HL-60/S4 treated with phorbol 12-myristate 13-acetate at 8.2 ng/mL for 4 days and 3 days (cell line): Measurements from ENCODE around the gene ELN.
"Not testable (repeated sequence)": the region's sequence is repeated elsewhere in the genome, so short reads cannot be mapped to it uniquely, and the experiment has no call there.

ENCODE experiments used
- in situ Hi-C: fragments of 300-500 bp; cut with MboI; formaldehyde crosslinking; loops from 2 replicates; pipeline ENCODE4 v1.15.0; 2022; ENCODE audit warnings: low sequenced_read_pairs

Gene ELN

DNA sequence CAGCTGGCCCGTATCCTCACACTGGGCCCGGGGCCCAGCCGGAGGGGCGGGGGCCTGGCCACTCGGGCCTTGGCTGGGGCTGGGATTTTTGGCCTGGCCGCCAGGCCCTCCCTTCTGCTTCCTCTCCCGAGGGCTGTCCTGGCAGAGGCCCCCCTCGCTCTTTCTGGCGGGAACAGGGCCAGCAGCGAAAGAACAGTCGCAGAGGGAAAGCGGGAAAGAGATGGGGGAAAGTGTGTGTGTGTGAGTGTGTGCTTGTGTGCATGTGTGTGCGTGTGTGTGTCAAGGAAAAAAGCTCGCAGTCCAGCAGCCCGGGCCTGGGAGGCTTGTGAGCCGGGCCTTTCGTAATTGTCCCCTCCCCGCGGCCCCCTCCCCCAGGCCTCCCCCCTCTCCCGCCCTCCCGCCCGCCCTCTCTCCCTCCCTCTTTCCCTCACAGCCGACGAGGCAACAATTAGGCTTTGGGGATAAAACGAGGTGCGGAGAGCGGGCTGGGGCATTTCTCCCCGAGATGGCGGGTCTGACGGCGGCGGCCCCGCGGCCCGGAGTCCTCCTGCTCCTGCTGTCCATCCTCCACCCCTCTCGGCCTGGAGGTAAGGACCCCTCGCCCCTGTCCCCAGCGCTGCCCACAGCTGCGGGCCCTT lies at the start of gene ELN:
Gene ELN (plus strand): TSS at position 491 of the 638 bp plus-strand sequence. CDS start 15 bp downstream, at position 506.
- in situ Hi-C loops: loop anchor here (10.0 kb wide), 1 partner anchor 163 kb away; the partner anchor contains the start of gene TMEM270

DNA sequence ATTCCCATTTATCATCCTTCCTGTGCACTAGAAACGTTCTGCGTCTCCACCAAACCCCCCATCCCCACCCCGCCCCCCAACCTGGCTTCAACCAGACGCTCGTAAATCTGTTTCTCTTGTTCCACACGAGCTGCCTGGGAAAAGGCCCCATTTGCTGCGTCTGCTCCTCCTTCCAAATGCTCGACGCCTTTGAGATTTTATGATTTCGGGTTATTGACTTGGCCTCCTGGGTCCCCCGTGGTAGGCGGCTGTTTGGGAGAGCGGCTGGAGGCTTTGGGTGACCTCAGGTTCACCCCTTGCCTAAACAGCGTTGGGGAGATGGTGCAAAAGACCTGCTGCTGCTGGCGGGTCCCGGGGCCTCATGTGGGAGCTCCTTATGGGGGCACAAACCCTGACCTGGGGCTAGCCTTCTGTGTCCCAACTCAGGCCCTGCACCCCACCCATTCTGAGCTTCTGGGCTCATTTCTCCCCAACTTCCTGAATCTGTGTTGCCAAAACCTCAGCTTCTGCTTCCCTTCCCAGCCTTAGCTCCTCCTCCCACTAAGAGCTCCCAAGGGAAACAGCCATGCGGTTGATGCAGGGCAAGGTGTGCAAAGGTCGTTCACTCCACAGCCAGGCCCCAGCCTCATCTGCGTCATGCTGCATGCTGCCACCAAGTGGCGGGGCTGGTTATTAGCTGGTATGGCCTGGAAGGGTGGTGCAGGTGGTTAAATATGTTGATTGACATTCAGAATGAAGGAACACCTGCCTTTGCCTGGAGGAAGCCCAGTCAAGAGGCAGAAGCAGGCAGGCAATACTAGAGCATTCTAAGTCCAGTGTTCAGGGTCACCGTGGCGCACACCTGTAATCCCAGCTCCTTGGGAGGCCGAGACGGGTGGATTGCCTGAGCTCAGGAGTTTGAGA lies 49.1 kb upstream of the ELN start:
- in situ Hi-C loops: no loop called here

DNA sequence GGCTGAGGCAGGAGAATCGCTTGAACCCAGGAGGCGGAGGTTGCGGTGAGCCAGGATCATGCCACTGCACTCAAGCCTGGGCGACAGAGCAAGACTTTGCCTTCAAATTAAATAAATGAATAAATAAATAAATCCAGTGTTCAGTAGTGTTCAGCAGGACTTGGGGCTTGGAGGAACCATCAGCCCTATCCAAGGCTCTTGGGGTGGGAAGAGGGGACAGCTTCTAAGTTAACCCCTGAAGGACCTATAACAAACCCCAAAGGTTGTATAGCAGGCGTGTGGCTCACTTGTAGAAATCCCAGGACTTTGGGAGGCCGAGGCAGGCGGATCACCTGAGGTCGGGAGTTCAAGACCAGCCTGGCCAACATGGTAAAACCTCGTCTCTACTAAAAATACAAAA lies 48.3 kb upstream of the ELN start:
- in situ Hi-C loops: not testable (repeated sequence)

DNA sequence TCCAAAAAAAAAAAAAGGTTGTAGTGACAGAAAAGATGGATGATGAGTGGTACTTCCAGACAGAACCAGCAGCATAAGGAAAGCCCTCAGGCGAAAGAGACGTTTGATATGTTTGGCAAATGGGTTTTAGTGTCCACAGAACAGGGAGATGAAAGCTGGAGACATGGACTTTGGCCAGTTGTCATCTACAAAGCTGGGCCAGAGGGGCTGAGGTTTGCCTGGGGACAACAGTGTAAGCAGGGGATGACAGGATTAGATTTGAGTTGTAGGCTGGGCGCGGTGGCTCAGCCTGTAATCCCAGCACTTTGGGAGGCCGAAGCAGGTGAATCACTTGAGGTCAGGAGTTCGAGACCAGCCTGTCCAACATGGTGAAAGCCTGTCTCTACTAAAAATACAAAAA lies 47.8 kb upstream of the ELN start:
- in situ Hi-C loops: no loop called here

DNA sequence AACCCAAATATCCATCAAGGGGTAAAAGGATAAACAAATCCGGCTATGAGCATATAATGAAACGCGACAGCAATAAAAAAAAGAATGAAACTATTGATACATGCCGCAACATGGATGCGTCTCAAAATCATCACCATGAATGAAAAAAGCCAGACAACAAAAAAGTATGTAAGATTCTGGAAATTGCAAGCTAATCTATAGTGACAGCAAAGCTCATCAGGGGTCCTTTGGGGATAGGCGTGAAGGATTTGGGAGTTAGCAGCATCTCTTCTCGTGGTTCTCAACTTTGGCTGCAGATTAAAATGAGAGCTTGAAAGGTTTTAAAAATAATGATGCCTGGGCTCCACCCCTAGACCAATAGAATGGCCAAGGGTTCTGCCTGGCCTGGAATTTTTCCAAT lies 46.0 kb upstream of the ELN start:
- in situ Hi-C loops: no loop called here

DNA sequence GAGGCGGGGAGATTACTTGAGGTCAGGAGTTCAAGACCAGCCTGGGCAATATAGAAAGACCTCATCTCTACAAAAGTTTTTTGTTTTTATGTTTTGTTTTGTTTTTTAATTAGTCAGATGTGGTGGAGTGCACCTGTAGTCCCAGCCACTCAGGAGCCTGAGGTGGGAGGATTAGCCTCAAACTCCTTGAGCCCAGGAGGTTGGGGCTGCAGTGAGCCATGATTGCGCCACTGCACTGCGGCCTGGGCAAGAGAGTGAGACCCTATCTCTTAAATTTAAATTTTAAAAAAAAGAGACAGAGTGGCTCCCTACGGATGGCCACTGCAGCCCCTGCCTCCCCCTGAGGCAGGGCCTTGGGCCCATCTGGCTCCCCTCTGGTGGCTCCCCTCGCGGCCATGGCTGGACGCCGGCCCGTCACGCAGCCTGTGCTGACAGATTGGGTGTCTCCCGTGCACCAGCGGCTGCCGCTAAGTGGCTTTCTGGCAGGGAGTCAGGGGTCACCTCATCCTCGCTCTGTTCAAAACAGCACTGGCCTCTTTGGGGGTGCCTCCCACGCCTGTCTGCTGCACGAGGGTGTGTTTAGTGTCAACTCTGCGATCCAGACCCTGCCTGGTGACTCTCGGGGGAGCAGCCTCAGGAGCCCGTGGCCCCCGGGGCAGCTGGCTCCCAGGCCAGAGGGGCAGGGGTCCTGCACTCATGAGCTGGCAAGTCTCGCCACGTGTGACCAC lies 44.4 kb upstream of the ELN start:
- in situ Hi-C loops: no loop called here

DNA sequence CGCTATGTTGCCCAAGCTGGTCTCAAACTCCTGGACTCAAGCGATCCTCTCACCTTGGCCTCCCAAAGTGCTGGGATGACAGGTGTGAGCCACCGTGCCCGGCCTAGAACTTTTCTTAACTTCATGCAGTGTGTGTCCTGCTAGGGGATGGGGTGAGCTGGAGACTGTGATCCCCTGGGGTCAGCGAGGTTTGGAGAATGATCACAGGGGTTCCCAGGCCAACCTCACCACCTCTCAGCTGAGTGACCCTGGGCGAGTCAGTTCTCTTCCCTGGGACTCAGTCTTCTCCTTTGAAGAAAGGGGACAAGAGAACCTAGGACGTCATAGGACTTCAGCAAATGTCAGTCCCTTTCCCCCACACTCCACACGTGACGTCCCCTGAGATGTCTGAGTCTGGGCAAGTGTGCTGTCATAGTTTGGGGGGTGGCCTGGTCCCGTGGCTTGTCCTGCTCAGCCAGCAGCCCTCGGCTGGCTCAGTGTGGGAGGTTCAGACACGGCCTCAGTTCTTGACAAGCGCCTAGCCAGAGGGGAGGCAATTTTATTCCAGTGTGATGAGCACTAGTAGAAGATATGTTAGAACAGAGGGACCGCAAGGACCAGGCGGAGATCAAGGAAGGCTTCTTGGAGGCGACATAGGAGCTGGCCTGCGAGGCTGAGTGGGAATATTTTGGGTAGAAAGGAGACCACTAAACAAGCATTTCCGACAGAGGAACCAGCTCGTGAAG lies 43.3 kb upstream of the ELN start:
- in situ Hi-C loops: no loop called here

DNA sequence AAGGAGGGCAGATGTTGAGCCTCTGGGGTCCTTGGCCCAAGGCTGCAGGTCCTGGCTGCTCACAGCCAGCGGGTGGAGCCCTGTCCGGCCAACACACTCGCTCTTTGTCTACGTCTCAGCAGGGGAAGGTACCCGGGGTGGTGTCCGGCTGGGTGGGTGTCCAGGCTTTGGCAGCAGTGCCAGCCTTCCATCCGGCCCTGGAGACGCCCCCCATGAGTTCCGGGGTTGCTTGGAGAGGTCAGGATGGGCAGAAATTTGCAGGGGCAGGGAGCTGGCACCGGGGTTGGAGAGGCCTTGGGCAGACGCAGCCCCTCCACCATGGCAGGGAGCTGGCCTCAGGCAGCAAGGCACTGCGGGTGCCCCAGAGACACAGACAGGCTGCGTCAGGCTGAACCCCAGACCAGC lies 42.2 kb upstream of the ELN start:
- in situ Hi-C loops: no loop called here

DNA sequence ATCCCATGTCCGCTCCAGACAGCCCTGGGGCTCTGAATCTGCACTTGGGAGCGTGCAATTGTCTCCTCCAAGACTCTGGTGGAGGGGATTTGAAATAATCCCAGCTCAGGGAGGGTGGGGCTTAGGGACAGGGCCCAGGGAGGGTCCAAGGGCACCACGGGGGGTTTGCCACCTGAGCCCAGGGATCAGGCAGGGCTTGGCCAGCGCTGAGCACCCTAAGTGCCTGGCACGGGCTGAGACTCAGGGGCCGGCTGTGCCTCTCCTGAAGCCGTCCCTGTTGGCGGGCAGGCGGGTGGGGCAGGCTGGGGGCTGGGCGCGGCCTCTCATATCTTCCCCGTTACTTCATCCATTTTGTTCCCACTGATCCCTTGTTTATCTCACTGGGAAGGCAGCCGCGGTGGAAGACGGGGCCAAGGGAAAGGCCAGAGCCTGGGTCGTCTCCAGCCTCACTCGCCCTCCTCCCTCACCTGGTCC lies 41.8 kb upstream of the ELN start:
- in situ Hi-C loops: no loop called here

DNA sequence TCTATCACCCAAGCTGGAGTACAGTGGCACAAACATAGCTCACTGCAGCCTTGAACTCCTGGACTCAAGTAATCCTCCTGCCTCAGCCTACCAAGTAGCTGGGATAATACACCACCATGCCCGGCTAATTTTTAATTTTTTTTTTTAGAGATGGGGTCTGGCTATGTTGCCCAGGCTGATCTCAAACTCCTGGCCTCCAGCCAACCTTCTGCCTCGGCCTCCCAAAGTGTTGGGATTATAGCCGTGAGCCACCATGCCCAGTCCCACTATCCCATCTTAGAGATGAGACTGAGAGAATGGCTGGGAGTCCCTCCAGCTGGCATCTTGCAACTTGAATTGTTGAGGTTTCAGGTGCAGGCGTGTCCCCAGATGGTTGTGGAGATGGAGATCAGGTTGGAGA lies 40.7 kb upstream of the ELN start:
- in situ Hi-C loops: no loop called here

DNA sequence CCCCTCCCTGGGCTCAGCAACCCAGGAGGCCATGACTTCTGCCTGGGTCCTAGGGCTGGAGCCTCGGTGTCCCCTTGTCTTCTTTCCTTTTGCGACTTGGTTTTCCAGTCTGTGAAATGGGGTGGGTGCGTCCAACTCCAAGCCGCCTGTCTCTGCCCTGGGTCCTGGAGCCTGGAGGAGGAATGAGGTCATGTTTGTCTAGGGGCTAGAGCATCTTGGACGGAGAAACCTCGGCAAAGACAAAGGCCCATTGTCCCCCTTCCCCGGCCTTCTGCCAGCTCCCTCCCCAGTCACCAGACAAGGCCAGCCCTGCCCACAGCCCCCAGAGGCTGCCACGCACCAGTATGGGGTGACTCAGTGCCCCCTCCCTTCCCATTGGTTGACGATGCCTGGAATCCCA lies 39.8 kb upstream of the ELN start:
- in situ Hi-C loops: no loop called here

DNA sequence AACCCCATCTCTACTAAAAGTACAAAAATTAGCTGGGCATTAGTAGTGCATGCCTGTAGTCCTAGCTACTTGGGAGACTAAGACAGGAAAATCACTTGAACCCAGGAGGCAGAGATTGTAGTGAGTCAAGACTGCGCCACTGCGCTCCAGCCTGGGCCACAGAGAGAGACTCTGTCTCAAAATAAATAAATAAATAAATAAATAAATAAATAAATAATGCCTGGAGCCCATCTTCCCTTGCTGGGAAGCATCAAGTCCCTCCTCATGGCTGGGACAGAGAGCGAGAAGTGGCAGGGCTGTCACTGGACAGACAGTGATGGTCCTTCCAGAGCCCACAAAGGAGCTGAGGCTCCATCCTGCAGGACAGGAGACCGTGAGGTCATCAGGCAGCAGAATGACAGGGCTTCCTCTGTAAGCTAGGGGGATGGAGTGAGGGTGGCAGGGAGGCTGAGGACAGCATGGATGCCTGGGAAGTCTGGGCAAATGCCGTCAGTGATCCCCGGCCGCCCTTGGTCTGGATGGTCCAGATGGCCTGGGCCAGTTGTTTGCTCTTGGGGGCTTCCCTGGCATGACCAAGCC lies 36.4 kb upstream of the ELN start:
- in situ Hi-C loops: no loop called here

DNA sequence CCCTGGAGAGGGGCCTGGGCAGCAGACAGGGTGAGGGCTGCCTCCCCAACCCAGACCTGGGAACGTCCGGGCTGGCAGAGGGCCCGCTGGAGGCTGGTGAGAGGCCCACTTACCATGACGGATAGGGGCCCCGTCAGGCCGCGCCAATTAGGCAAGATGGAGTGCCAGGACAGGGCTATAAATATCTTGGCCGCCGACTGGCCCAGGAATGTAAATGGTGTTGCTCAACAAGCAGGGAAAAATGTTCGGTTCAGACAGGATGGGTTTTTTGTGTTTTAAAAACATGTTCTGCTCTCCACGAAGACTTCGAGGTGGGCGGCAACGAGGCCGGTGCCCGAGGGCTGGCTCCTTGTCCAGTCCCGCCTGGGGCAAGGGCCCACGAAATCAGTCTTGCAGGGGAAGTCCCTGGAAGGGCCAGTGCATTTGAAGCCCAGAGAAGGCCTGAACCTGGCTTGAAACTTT lies 35.8 kb upstream of the ELN start:
- in situ Hi-C loops: no loop called here

DNA sequence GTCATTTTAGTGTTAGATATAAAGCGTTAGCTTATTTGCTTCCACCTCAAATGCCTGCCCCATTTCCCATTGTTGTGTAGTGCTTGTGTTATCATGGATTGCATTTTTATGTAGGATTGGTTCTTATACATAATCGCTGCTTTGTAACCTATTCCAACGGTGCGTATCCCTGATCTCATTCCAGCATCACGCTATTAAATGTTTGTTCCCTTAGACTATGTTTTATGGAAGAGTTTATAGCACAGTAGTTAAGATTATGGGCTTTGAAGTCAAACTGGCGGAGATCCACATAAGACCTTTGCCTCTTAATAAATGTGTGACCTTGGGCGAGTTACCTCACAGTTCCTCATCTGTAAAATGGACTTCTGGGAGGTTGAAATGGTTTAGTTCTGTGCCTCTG lies 34.0 kb upstream of the ELN start:
- in situ Hi-C loops: no loop called here

DNA sequence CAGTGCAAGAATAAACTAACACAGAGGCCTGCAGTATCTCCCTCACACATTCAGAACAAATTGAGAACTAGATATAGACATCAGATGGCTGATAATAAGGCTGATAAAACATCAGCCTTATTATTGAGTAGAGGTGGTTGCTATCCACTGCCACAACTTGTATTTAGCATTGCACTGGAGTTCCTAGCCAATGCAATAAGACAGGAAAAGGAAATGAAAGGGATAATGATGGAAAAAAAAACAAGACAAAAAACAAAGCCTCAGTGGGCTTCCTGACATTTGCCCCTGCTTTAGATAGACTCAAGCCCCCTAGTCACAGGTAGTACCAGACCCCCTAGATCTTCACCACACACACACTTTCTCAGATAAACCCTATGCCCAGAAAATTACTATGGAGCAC lies 33.2 kb upstream of the ELN start:
- in situ Hi-C loops: no loop called here

DNA sequence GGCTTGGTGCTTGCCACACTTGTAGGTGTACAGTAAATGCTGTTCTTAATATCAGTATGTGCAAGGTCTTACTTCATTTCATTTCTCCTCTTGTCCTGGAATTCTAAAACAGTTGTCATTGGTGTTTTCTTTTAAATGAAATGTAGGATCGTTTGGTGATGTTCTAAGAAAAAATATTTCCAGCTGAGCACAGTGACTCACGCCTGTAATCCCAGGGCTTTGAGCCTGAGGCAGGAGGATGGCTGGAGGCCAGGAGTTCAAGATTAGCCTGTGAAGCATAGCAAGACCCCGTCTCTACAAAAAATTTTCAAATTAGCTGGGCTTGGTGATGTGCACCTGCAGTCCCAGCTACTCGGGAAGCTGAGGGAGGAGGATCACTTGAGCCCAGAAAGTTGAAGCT lies 32.6 kb upstream of the ELN start:
- in situ Hi-C loops: no loop called here

DNA sequence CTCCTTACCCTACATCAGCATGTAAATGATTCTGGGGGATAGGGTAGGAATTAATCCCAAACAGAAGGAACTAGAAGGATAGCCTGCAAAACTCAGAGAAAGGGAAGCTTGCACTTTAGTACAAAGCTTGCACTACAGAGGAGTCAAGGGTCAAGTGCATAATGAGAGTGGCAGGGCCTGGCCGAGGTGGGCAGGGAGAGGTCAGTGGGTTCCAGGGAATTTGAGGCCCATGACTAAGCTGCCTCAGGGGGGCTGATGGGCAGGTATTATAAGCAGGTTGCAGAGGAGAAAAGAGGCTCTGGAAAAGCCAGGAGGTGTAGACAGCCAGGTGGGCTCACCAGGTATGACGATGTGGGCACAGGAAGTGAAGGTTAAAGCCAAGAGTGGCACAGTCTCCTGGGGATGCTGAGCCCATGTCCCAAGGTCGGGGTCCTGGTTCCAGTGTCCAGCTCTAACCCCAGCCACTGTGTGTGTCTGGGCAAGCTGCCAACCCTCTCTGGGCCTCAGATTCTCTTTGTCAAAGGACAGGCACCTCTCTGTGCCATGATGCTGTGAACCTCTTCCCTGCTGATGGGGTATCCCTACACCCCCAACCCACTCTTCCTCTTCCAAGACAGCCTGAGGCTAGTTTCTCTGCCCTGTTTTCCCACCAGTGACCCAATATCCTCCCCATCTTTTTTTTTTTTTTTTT lies 32.0 kb upstream of the ELN start:
- in situ Hi-C loops: no loop called here

DNA sequence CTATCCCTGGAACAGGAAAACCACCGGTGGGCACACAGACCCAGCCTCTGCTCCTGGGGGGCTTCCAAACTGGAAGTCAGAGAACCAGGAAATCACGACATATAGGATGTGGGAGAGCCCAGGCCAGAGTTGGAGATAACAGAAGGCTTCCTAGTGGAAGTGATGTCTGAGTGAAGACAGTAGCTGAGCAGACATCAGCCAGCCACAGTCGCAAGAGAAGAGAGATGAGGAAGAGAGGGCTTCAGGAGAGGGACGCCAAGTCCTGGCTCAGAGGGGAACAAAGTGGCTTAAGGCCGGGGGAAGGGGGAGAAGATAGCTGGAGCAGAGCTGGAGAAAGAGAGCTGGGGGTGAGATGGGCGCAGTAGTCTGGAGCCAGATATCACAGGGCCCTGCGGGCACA lies 30.9 kb upstream of the ELN start:
- in situ Hi-C loops: no loop called here

DNA sequence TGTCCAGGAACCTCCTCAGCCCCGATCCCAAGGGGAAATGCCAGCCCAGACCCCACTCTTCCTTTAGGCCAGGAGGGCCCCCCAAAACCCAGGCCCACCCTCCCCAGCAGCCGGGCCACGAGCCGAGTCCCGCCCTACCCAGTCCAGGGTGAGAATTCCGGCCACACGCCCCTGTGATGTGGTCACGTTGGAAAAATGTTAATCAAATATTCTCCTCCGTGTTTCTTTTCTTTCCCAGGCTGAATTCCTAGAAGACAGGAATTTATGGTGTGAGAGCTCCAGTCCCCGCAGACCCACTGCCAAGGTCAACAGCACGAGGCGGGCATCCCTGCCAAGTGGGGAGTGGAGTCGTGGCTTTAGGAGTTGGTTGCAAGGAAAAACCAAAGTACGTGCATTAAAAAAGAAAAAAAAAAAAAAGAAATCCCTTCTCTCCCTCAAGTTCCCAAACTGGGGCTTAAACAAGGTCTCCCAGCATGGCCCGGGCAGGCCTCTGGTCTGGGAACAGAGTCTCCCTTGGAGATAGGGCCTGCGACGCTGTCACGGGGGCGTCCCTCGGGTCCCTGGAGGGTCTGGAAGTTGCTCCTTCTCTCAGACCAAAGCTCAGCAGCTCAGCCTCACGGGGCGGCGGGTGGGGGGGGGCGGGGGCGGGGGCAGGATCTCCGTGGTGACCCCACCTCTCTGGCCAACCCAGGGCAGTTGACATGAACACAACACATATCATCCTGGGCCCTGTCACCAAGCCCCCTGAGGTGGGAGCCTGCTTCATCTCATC lies 28.1 kb upstream of the ELN start:
- in situ Hi-C loops: no loop called here
